GM18867 (cell line): ENCODE measurements around the gene DND1.
"Not testable (repeated sequence)": the region's sequence is repeated elsewhere in the genome, so short reads cannot be mapped to it uniquely, and the experiment has no call there.

Source experiments
- ATAC-seq: cut with Tn5 transposase; IDR thresholded peaks from one replicate; pipeline ENCODE4 v1.9.1; 2021; ENCODE audit warnings: mild to moderate bottlenecking, moderate library complexity; ENCODE audit not compliant: unreplicated experiment

DND1 gene

DNA sequence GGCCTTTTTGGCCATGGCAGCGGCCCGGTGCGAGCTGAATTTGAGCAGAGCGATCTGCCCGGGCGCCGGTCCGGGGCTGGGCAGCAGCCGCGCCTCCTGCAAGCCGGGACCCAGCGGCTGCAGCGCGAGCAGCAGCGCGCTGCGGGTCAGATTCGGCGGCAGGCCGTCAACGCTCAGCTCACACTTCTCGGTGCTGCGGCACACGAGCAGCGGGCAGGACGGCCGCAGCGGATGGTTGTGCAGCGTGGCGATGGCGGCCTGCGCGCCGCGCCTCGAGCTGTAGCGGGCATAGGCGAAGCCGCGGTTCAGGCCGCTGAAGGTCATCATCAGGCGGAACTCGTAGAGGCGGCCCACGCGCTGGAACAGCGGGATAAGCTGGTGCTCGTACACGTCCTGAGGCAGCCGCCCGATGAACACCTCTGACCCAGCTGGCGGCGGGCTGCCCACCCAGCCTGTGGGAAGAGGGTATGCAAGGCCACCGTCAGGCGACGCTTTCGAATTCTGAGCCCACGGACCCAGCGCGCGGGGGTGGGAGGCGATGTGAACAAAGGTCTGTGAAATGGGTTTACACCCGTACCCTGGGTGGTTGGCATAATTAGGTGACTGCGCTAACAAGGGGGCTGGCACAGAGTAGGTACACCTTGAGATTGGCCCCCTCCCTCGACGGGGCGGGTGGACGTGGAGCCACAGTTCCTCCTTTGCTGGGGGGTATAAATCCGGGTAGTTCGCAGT is 755 bp downstream of the DND1 start:
- ATAC-seq: no peak

DNA sequence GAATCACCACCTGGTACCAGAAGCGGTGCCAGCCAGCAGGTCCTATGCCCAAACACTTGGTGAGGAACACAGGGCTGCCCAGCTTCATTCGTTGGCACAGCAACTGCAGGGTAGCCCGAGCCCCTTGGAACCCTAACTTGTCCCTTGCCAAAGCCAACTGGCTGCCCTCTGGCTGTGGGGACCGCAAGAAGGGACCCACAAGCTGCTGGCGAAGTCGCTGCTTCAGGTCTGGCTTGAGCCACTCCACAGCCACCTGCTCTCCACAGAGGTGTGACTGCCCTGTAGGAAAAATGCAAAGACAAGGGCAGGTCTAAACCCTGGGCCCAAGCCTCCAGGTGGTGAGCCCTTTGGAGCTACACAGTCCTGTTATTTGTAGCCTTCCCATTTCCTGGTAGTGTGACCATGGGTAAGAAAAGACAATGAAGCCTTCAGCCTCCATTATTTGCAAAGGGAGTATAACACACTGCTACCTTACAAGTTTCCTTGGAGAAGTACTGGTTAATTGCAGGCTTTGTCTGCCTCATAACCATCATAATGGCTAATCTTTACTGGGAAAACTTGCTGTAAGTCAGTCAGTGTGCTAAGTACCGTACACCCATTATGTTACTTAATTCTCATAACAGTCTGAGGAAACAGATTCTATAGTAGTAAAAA is 1.8 kb downstream of the DND1 start:
- ATAC-seq: no peak

DNA sequence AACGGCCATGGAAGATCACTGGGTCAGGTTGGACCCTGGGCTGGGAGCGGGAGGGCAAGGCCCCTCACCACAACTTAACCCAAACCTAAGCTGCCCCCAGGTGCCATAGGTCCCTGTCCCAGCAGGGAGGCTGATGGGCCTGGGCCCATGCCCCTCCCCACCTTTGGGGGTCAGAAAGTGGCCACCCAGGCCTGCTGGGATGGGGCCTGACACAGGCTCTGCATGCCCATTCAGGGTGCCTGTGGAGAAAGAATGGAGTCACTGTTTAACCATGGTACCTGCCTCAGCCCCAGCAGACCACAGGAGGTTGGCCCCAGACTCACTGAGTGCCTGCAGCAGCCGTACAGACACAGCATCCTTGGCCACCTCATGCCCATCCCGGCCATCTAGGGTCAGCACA is 2.3 kb downstream of the DND1 start:
- ATAC-seq: not testable (repeated sequence)

DNA sequence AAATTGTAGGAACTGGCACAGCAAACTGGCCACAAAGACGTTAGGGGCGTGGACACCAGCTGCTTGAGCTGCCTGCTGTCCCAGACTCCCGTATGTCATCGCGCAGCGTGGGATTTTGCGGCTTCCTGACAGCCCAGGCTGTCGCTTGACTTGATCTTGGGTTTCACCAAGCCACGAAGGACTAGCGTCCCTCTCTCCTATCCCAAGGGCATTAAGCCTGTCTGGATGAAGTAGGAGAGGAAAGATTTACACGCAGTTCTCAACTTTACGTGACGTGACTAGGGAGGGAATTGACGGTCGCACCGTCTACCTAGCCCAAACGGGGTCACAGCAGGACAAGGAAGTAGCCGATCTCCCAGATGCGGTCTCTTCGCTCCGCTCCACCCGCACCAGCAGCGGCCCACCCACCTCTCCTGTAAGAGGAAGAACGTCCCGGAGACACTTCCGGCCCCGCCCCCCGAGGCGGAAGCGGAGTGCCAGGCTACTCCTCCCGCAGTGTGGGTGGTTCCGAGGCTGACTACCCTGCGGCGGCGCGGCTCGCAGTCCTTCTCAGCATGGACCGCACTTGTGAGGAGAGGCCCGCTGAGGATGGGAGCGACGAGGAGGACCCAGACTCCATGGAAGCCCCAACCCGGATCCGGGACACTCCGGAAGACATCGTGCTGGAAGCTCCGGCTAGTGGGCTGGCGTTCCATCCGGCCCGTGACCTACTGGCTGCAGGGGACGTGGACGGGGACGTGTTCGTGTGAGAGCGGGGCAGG is 8.8 kb downstream of the DND1 start, which contains the start of gene WDR55:
Gene WDR55 (plus strand): TSS at position 546 of the 761 bp plus-strand sequence. CDS start 9 bp downstream, at position 555.
- ATAC-seq: peak; percentile 98

DNA sequence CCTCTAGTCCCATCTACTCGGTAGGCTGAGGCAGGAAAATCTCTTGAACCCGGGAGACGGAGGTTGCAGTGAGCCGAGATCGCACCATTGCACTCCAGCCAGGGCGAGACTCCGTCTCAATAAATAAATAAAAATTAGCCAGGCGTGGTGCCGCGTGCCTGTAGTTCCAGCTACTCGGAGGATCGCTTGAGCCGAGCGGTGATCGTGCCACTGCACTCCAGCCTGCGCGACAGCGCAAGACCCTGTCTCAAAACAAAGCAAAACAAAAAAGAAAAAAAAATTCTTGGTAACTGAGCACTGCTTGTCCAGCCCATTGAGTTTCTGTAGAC is 9.4 kb downstream of the DND1 start:
- no peak for ATAC-seq

DNA sequence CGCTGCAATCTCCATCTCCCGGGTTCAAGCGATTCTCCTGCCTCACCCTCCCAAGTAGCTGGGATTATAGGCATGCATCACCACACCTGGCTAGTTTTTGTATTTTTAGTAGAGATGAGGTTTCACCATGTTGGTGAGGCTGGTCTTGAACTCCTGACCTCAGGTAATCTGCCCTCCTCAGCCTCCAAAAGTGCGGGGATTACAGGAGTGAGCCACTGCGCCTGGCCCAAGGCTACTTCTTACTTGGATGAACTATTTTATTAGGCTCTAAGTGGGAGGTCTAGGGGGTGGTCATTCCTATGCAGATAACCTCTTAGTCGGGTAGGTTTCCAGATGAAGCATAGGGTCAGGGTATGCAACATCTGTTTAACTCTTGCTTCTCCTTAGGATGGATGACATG is 13.0 kb downstream of the DND1 start:
- ATAC-seq: not testable (repeated sequence)

DNA sequence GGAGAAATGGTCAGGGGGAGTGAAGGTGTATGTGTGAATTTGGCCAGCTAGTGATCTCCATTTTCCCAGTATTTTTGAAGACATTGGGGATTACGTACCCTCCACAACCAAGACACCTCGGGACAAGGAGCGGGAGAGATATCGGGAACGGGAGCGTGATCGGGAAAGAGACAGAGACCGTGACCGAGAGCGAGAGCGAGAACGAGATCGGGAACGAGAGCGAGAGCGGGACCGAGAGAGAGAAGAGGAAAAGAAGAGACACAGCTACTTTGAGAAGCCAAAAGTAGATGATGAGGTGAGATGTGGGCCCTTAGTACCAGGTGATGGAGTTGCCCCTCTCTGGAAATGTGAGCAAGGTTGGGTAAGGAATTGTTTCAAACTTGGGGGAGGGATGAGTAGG is 14.5 kb downstream of the DND1 start:
- no peak for ATAC-seq

DNA sequence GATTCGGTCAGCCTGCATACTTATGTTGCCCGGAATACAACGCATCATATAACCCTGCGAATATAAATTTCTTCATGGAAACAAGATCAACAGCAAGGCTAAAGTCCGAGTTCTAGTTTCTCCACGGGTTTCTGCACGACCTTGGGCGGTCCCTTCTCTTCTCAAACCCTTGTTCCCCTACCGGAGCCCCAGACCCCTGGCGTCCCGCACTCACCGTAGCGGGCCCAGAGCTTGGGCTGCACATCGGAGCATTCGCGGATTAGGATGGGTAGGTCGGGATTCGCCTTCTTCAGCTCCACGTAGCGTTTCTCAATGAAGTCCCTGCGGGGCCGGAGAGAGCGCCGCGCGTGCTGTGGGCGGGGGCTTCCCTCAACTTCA is 26.3 kb downstream of the DND1 start:
- ATAC-seq: no peak

DNA sequence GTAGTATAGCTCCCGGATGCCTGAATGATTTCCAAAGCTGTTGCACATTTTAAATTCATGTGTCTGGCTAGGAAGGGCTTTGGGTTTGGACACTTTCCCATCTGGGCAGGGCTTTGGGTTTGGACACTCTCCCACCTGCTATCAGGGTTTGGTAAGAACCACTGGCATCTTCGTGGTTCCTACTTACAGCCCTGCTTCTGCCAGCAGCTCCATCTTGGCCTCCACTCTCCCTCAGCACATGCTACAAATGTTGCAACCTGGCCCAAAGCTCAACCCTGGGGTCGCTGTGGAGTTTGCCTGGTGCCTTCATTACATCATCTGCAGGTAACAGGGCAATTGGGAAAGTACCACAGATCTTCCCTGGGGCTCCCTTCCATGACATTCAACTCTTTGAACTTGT is 30.7 kb downstream of the DND1 start:
- no peak for ATAC-seq

DNA sequence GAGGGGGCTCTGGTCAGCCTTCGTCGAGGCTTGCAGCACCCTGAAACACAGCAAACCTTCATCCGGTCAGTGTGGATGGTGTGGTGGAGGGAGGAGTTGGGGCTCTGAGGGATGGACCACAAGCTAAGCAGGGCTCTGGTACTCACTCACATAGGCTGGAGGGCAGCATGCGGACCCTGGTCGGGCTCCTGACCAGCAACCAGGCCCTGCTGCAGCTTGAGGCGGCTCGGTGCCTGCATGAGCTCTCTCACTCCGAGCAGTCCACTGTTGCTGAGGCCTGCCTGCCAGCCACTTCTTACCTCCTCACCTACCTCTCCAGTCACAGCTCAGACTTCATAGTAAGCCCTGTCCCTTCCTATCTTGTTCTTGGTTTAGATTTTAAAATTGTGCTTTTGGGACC is 31.7 kb downstream of the DND1 start:
- ATAC-seq: no peak

DNA sequence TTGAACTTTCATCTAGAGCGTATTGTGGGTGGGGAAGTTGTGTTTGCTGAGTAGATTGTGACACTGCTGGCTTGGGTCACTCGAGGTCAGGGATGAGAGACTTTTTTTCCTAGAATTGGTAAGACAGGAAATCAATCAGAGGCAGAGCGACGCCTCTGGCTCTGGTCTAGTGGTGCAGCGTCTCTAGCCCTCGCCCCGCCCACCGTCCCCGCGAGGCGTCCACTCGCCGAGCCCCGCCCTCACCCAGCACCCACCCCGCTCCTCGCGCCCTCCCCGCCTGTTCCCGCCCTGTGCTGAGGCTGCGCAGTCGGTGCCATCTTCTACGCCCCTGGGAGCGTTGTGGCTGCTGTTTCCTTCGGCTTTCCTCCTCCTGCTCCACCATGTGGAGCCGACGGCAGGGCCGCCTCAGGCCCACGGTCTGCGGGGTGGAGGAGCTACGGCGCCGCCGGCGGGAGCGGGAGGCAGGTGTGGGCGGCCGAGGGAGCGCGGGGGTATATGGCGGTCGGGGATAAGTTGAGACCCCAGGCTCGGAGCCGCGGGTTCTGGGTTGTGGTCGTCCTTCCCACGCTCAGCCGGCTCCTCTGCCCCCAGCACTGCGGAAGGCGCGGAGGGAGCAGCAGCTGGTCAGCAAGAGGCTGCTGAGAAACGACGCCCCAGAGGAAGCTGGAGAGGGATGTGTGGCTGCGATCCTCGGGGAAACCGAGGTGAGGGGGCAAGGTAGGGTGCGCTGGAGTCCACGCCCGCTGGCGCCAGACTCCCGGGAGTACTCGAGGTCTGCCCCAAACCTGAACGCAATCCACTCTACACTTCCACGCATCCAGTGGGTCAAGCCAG is 34.0 kb downstream of the DND1 start, which contains the start of gene TMCO6:
Gene TMCO6 (plus strand): TSS at position 304 of the 834 bp plus-strand sequence. CDS start 77 bp downstream, at position 381.
- ATAC-seq: peak; percentile 94

DNA sequence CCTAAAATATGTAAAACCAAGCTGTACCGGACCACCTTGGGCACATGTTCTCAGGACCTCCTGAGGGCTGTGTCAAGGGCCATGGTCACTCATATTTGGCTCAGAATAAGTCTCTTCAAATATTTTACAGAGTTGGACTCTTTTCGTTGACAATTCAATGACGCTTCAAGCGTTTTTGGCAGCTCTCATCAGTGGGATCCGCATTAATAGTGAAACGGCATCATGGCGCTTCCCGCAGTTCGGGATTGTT is 34.6 kb downstream of the DND1 start:
- ATAC-seq: not testable (repeated sequence)

DNA sequence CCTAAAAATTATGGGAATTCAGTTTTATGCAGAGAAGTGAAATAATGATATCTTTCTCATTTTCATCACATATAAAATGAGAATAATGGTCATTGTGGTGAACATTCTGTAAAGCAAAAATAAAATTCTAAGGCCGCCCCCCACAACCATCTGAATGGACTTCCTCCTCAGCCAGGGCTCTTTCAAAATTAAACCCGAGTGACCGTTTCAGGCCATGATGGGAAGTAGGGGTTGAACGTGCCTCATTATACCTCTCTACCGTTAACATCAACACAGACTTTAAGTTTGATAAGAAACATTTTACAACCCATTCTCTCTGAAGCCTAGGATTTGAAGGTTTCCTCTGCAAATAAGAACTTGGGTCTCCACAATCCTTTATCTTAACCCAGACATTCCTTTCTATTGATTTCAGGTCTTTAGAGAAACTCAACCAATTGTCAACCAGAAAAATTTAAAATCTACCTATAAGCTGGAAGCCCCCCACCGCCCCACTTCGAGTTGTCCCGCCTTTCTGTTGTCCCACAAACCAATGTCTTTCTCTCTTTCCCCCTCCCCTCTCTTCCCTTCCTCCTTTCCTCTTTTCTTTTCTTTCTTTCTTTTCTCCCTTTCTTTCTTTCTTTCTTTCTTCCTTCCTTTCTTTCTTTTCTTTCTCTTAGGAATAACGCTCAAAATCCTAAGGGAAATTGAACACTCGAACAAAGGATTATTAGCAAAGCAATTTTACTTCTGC is 35.8 kb downstream of the DND1 start:
- no peak for ATAC-seq

DNA sequence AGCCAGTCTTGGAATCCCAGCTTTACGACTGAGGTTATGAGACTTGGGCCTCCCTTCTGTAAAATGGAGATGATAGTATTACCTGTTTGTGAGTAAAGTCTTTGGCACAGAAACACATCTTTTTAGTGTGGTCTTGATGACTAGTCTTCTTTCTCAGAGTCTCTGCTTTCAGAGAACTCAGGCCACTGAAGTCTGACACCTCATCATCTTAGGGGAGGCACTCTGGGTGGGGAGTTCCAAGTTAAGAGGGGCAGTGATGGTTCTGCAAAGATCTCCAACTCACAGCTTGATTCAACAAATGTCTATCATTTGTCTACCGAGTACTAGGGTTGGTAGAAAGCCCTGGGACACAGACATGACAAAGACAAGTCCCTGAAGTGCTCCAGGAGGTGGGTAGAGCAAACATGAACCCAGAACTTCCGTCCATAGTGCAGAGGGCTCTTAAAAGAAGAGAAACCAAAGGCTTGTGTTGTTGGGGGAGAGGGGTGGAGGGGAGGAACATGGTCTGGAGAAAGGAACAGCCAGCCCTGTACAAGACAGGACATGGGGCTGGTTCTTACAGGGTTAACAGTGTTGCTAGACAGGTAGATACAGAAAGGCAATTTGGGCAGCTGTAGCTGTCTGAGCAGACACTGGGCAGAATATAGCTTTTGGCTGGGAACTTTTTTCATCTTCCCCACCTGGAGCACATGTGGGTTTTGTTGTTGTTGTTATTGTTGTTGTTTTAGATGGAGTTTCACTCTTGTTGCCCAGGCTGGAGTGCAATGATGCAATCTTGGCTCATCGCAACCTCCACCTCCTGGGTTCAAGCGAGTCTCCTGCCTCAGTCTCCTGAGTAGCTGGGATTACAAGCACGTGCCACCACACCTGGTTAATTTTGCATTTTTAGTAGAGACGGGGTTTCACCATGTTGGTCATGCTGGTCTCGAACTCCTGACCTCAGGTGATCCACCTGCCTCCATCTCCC is 37.8 kb downstream of the DND1 start:
- no peak for ATAC-seq

DNA sequence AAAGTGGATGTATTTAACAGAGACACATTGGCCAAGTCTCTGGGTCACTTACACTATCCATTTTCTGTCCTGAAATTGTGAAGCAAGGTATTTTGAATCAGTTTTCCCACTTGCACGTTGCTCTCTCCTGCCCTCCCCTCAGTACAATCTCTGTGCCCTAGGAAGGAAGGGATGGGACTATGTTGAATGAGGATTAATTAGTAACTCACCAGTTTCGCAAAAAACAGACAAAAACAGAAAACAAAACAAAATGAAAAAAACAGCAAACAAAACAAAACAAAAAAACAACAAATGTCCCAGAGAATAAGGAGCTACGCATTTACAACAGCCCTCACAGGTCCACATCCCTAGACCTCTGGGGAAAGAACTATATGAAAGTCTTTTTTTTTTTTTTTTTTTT is 39.3 kb downstream of the DND1 start:
- no peak for ATAC-seq

DNA sequence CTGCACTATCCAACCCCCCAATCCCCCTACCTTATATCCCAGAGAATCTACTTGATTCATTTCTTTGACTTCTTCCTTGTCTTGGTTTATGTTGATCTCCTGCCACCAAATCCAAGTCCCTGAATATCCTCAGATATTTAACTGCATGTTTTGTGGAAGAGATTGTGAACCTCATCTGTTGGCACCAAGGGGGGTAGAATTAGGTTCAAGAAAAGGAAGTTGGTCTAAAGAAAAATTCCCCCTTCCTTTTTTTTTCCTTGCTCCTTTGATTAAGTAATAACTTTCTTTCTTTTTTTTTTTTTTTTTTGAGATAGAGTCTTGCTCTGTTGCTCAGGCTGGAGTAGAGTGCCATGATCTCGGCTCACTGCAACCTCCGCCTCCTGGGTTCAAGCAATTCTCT is 39.9 kb downstream of the DND1 start:
- ATAC-seq: no peak

DNA sequence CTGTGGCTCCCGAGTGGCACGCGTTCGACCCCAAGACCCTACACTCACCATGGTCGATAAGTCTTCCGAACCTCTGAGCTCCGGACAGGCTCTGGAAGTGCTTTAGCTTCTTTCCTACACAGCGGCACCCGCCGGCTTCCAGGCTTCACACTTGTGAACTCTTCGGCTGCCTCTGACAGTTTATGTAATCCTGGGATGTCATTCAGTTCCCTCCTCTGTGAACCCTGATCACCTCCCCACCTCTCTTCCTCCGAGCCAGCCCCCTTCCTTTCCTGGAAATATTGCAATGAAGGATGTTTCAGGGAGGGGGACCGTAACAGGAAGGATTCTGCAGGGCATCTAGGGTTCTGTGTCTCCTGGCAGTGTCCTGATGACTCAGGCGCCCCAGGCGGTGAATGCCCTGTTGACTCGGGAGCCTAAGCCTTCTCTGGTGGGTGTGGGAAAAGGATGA is 40.3 kb downstream of the DND1 start, which contains the start of gene CD14:
Gene CD14 (minus strand): TSS at position 155 of the 451 bp plus-strand sequence. CDS start 104 bp downstream, at position 51.
- no peak for ATAC-seq

DNA sequence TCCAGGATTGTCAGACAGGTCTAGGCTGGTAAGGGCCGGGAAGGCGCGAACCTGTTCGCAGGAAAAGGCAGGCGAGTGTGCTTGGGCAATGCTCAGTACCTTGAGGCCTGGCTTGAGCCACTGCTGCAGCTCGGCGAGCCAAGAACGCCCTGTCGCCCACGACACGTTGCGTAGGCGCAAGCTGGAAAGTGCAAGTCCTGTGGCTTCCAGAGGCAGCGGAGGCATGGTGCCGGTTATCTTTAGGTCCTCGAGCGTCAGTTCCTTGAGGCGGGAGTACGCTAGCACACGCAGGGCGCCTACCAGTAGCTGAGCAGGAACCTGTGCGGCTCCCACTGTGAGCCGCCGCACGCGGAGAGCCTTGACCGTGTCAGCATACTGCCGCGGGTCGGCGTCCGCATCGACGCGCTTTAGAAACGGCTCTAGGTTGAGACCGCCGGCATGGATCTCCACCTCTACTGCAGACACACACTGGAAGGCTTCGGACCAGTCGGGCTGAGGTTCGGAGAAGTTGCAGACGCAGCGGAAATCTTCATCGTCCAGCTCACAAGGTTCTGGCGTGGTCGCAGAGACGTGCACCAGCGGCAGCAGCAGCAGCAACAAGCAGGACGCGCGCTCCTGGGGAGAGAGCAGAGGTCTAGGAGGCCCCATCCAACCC is 40.9 kb downstream of the DND1 start:
- ATAC-seq: peak; percentile 58
